Loucy (cell line): ENCODE data around the gene KDM4C.
A peak's percentile ranks its signal among the peaks of the same experiment; 100 is the strongest.

Experiments
- H2AFZ ChIP-seq: fragments of 200-600 bp; sonication (generic); 2 replicates; pipeline ENCODE4 v1.6.0; 2016; ENCODE audit warnings: antibody characterized with exemption, mild to moderate bottlenecking, low read length, moderate library complexity
- H3F3A ChIP-seq: fragments of 200-600 bp; 2 replicates; pipeline ENCODE4 v1.6.0; 2016; ENCODE audit warnings: antibody characterized with exemption, low read depth, mild to moderate bottlenecking
- H3K27me3 ChIP-seq: fragments of 200-600 bp; sonication (generic); 2 replicates; pipeline ENCODE4 v1.6.1; 2014; ENCODE audit warnings: low read length, mild to moderate bottlenecking; ENCODE audit not compliant: insufficient read depth, poor library complexity, severe bottlenecking
- H3K36me3 ChIP-seq: fragments of 200-600 bp; sonication (generic); 2 replicates; pipeline ENCODE4 v1.6.1; 2016; ENCODE audit warnings: low read length; ENCODE audit not compliant: insufficient read depth
- H3K4me1 ChIP-seq: fragments of 200-600 bp; sonication (generic); 2 replicates; pipeline ENCODE4 v1.5.1; 2014; ENCODE audit warnings: low read length, mild to moderate bottlenecking; ENCODE audit not compliant: insufficient read depth, poor library complexity, severe bottlenecking
- H3K4me2 ChIP-seq: fragments of 200-600 bp; sonication (generic); 2 replicates; pipeline ENCODE4 v1.6.0; 2014; ENCODE audit warnings: antibody characterized with exemption, low read length, low read depth, mild to moderate bottlenecking; ENCODE audit not compliant: poor library complexity, severe bottlenecking
- H3K4me3 ChIP-seq: fragments of 200-600 bp; sonication (generic); 2 replicates; pipeline ENCODE4 v1.5.1; 2014; ENCODE audit warnings: low read length, mild to moderate bottlenecking, mixed read lengths; ENCODE audit not compliant: poor library complexity, severe bottlenecking
- H3K79me2 ChIP-seq: fragments of 200-600 bp; sonication (generic); 2 replicates; pipeline ENCODE4 v1.6.1; 2014; ENCODE audit warnings: low read length; ENCODE audit not compliant: insufficient read depth
- H3K9ac ChIP-seq: fragments of 200-600 bp; sonication (generic); 2 replicates; pipeline ENCODE4 v1.6.0; 2014; ENCODE audit warnings: mild to moderate bottlenecking, low read depth, low read length, moderate library complexity; ENCODE audit not compliant: poor library complexity, severe bottlenecking
- H3K9me2 ChIP-seq: fragments of 200-600 bp; sonication (generic); replicated peaks from 2 replicates; pipeline ENCODE4 v1.6.1; 2016; ENCODE audit warnings: low read depth, low read length, mixed read lengths
- H3K9me3 ChIP-seq: fragments of 200-600 bp; sonication (generic); 2 replicates; pipeline ENCODE4 v1.6.1; 2014; ENCODE audit warnings: mild to moderate bottlenecking, antibody characterized with exemption, low read length, low read depth; ENCODE audit not compliant: insufficient read depth
- H4K20me1 ChIP-seq: fragments of 200-600 bp; sonication (generic); 2 replicates; pipeline ENCODE4 v1.6.0; 2014; ENCODE audit warnings: antibody characterized with exemption, low read length, mild to moderate bottlenecking; ENCODE audit not compliant: insufficient read depth, poor library complexity, severe bottlenecking
- EZH2phosphoT487 ChIP-seq: fragments of 200-600 bp; IDR thresholded peaks from 2 replicates; pipeline ENCODE4 v1.6.1; 2018; ENCODE audit warnings: antibody characterized with exemption, mild to moderate bottlenecking, moderate library complexity, borderline replicate concordance
- TF ChIP-seq, protein P1 (sequence below): fragments of 200-600 bp; sonication (generic); conservative IDR thresholded peaks from 2 replicates; pipeline ENCODE4 v1.5.1; 2014; ENCODE audit warnings: mild to moderate bottlenecking, antibody characterized with exemption, low read length

The KDM4C gene

DNA sequence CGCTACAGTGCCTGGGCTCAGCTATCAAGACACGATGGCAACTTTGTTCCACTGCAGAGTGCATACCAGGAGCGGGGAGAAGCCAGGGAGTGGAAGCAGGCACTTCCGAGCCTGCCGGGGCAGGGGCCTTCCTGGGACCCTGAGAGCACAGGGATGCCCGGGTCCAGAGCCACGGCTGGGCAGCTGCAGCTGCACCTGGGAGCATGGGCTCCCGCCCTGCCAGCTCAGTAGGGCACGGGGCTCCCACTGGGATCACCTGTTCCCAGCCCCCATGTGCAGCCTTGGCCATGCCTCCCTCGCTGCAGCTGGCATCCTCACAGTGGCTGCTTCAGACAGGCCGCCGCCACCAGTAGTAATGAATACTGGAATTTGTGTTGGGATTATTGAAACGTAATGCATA, 391.5 kb downstream of the KDM4C start:
- TF ChIP-seq, protein P1, sequence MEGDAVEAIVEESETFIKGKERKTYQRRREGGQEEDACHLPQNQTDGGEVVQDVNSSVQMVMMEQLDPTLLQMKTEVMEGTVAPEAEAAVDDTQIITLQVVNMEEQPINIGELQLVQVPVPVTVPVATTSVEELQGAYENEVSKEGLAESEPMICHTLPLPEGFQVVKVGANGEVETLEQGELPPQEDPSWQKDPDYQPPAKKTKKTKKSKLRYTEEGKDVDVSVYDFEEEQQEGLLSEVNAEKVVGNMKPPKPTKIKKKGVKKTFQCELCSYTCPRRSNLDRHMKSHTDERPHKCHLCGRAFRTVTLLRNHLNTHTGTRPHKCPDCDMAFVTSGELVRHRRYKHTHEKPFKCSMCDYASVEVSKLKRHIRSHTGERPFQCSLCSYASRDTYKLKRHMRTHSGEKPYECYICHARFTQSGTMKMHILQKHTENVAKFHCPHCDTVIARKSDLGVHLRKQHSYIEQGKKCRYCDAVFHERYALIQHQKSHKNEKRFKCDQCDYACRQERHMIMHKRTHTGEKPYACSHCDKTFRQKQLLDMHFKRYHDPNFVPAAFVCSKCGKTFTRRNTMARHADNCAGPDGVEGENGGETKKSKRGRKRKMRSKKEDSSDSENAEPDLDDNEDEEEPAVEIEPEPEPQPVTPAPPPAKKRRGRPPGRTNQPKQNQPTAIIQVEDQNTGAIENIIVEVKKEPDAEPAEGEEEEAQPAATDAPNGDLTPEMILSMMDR: no peak
- TF ChIP-seq EZH2phosphoT487: no peak
- H3K4me2 ChIP-seq: peak overlapping the region; percentile 90
- H3K4me1 ChIP-seq: peaks cover 41% of the 10 kb centered on the region
- H3K9me2 ChIP-seq: no peaks in the 10 kb centered on the region
- H3K4me3 ChIP-seq: no peak overlapping the region
- H3K9me3 ChIP-seq: peaks cover 6% of the 10 kb centered on the region; the same call in 1 of the 2 replicates
- H3F3A ChIP-seq: no peaks in the 10 kb centered on the region
- H3K36me3 ChIP-seq: no peaks in the 10 kb centered on the region
- peak overlapping the region; percentile 61 for H3K9ac ChIP-seq
- no peaks in the 10 kb centered on the region for H4K20me1 ChIP-seq
- no peaks in the 10 kb centered on the region for H3K79me2 ChIP-seq
- no peaks in the 10 kb centered on the region for H3K27me3 ChIP-seq
- H2AFZ ChIP-seq: no peak overlapping the region

DNA sequence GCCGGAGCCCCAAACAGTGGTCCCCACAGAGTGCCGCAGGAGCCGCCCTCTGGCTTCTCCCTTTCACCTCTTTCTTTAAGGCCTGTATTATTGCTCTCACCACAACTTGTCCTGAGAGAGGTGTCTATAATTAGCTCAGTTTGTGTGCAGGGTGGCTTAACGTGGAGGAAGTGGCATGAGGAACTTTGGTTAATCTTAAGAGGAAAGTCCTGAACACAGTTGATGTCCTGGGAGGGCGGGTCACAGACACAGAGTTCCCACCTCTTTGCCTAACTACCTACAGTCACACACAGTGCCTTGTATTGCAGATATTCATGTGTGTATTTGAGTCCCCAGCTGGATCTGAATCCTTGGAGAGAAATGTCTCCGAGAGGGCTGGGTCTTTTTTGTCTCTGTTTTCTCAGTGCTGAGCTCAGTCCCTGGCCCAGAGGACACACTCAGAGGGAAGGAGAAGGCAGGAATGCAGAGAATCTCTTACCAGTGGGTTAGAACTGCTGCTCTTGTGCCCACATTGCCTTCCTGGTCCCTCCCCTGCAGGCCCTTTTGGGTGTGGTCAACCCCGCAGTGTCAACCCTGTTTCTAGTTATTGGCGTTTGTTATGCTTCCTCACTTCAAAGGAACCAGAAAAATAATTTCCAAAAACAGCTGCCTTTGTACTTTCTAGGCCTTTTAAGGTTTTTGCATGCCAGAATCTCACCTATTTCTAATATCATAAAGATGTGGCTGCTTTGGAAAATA, 392.5 kb downstream of the KDM4C start:
- Histone ChIP-seq H3K27me3 (no peaks in the 10 kb centered on the region), H2AFZ (peak overlapping the region; percentile 58; the same call in 1 of the 2 replicates), H4K20me1 (no peaks in the 10 kb centered on the region), H3K36me3 (no peaks in the 10 kb centered on the region), H3K4me1 (peaks cover 41% of the 10 kb centered on the region), H3K79me2 (no peaks in the 10 kb centered on the region), H3K9ac (peak overlapping the region; percentile 61), H3F3A (no peaks in the 10 kb centered on the region), H3K4me3 (peak overlapping the region; percentile 60), H3K4me2 (peak overlapping the region; percentile 90), H3K9me2 (no peaks in the 10 kb centered on the region), H3K9me3 (peaks cover 6% of the 10 kb centered on the region; the same call in 1 of the 2 replicates)
- TF ChIP-seq, protein P1: no peak
- TF ChIP-seq EZH2phosphoT487: no peak

GRCh38 chr9:7153134-7153533, 395.4 kb downstream of the KDM4C start:
- no peak for TF ChIP-seq EZH2phosphoT487
- TF ChIP-seq, protein P1: no peak
- peaks cover 5% of the 10 kb centered on the region; the same call in 1 of the 2 replicates for H3K9me3 ChIP-seq
- H3F3A ChIP-seq: no peaks in the 10 kb centered on the region
- no peak overlapping the region for H3K4me3 ChIP-seq
- no peaks in the 10 kb centered on the region for H3K36me3 ChIP-seq
- H3K79me2 ChIP-seq: no peaks in the 10 kb centered on the region
- H3K9me2 ChIP-seq: no peaks in the 10 kb centered on the region
- H3K9ac ChIP-seq: no peak overlapping the region
- H4K20me1 ChIP-seq: no peaks in the 10 kb centered on the region
- peaks cover 41% of the 10 kb centered on the region for H3K4me1 ChIP-seq
- no peaks in the 10 kb centered on the region for H3K27me3 ChIP-seq
- no peak overlapping the region for H2AFZ ChIP-seq
- no peak overlapping the region for H3K4me2 ChIP-seq
